G401 (cell line): ENCODE results near the gene STEAP2. TPM values are rescaled to one million over a fixed set of nuclear protein-coding genes. Genes with fewer than 3 reads are reported as not detected.
"Not testable (repeated sequence)": the region's sequence is repeated elsewhere in the genome, so short reads cannot be mapped to it uniquely, and the experiment has no call there.

Experiments
- DNase-seq: peaks from one replicate; pipeline ENCODE4 v3.0.0-alpha.2; 2015; ENCODE audit warnings: low spot score
- in situ Hi-C: cut with HindIII; loops from 2 replicates; pipeline ENCODE4 v1.10.0; 2016; ENCODE audit warnings: low sequenced_read_pairs, mixed read lengths
- total RNA-seq: library from RNA; depleted of rRNA; stranded (reverse); fragments of >200 nt; shearing (Covaris generic); gene quantifications from 2 replicates; pipeline ENCODE4 v1.2.3, GENCODE V29; 2014

Gene STEAP2
- total RNA-seq, 1 experiment from 2014 or later, result 0.10 TPM

DNA sequence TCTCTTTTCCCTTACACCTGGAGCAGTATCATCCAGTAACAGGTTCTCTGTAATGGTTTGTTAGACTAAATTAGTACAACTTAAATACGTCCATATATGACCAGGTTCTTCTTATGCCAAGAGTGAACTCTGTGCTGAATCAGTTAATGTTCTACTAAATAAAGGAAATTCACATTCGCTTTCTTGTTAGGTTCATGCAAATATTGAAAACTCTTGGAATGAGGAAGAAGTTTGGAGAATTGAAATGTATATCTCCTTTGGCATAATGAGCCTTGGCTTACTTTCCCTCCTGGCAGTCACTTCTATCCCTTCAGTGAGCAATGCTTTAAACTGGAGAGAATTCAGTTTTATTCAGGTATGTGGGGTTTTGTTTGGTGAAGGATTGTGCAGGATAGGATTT, 18.1 kb downstream of the STEAP2 start:
- in situ Hi-C loops, result no loop called here
- no peak for DNase-seq

DNA sequence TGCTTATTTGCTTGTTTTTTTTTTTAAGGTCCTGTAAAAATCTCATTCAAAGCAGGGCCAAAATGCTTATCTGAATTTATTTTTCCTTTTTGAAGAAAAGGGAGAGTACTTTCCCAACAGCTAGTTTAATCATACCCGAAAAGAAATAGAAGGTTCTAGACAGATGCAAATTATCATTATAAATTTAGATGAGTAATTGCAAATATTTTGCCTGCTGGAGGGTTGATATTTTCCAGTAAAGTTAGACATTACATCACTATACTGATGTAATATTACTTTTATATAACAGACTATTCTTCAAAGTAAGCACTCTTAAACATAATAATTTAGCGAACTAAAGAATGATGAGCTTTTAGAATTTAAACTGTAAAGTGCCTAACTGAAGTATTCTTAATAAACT, 19.3 kb downstream of the STEAP2 start:
- DNase-seq, result no peak
- in situ Hi-C loops, result no loop called here

DNA sequence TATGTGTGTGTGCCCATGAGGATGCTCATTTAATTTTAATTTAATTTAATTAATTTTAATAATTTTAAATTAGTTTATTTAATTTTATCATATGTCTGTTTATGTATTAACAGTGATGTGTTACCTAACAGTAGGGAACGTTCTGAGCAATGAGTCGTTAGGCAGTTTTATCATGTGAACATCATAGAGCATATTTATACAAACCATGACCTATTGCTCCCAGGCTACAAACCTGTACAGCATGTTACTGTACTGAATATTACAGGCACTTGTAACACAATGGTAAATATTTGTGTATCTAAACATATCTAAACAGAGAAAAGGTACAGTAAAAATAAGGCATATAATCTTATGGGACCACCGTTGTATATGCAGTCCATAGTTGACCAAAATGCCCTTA, 19.8 kb downstream of the STEAP2 start:
- in situ Hi-C loops, result no loop called here
- no peak for DNase-seq

DNA sequence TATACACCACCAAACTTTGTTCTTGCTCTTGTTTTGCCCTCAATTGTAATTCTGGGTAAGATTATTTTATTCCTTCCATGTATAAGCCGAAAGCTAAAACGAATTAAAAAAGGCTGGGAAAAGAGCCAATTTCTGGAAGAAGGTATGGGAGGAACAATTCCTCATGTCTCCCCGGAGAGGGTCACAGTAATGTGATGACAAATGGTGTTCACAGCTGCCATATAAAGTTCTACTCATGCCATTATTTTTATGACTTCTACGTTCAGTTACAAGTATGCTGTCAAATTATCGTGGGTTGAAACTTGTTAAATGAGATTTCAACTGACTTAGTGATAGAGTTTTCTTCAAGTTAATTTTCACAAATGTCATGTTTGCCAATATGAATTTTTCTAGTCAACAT, 20.9 kb downstream of the STEAP2 start:
- DNase-seq, result no peak
- in situ Hi-C loops, result no loop called here

DNA sequence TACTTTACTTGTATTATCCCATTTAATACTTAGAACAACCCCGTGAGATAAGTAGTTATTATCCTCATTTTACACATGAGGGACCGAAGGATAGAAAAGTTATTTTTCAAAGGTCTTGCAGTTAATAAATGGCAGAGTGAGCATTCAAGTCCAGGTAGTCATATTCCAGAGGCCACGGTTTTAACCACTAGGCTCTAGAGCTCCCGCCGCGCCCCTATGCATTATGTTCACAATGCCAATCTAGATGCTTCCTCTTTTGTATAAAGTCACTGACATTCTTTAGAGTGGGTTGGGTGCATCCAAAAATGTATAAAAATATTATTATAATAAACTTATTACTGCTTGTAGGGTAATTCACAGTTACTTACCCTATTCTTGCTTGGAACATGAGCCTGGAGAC, 22.0 kb downstream of the STEAP2 start:
- DNase-seq, result no peak
- in situ Hi-C loops, result no loop called here

DNA sequence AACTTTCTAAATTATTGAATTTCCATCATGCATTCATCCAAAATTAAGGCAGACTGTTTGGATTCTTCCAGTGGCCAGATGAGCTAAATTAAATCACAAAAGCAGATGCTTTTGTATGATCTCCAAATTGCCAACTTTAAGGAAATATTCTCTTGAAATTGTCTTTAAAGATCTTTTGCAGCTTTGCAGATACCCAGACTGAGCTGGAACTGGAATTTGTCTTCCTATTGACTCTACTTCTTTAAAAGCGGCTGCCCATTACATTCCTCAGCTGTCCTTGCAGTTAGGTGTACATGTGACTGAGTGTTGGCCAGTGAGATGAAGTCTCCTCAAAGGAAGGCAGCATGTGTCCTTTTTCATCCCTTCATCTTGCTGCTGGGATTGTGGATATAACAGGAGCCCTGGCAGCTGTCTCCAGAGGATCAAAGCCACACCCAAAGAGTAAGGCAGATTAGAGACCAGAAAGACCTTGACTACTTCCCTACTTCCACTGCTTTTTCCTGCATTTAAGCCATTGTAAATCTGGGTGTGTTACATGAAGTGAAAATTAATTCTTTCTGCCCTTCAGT, 25.3 kb downstream of the STEAP2 start:
- in situ Hi-C loops, result no loop called here
- DNase-seq, result no peak

DNA sequence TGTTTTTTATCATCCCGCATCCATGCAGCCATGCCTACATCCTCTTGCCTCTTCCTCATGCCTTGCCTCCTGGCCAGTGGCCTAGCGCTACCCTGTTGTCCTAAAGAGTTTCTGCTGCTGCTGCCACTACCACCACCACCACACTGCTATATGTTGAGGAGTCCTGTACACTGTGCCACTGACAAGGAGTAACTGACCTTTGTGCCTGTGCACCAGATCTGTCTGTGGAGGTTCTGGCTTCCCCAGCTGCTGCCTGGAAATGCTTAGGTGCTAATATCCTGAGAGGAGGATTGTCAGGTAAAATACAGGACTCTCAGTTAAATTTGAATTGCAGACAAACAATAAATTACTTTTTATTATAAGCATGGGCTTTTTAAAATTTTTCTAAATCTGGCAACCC, 26.5 kb downstream of the STEAP2 start:
- DNase-seq, result no peak
- in situ Hi-C loops, result no loop called here

DNA sequence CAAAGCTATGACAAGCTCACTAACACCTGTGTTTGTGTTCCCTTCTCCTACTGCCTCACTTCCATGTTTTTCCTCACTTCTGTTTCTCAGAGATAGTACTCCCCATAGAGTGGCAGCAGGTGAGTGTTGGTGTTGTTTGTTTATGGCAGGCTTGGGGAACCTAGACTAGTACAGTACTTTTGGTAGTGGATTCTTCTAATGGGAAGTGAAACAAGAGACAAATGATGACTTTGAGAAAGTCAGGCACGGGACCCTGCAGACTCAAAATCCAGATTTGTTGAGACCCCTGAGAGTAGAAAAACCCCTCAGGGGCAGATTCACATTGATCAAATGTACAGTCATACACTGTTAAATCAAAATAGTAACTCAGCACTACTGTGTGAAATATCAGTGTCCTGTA, 27.0 kb downstream of the STEAP2 start:
- DNase-seq, result no peak
- in situ Hi-C loops, result no loop called here

DNA sequence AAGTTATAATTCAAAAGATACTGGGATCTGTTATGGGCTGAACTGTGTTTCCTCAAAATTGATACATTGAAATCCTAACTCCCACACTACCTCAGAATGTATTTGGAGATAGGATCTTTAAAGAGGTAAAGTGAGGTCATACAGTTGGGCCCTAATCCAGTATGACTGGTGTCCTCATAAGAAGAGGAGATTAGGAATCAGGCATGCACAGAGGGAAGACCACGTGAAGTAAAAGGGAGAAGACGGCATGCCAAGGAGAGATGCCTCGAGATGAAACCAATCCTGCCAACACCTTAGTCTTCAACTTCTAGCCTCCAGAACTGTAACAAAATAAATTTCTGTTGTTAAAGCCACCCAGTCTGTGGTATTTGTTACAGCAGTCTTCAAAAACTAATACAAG, 27.5 kb downstream of the STEAP2 start:
- in situ Hi-C loops, result no loop called here

DNA sequence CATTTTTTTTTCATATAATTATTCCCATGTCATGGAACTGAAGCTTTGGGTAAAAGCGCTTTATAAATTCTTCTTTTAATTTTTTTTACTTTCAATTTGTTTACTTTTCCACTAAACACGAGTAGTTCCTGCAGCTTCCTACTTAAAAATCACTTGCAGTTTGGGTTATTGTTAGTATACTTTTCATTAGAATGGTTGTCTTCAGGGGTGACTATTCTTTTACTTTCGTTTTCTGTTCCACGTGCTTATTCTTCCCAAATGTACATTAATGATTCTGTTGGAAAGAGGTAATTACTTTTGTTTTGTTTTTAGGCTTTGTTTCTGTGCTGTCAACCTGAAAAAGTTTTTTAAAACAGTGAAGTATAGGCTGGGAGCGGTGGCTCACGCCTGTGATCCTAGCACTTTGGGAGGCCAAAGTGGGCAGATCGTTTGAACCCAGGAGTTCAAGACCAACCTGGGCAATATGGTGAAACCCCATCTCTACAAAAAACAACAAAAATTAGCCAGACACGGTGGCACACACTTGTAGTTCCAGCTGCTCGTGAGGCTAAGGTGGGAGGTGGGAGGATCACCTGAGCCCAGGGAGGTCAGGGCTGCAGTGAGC, 28.2 kb downstream of the STEAP2 start:
- in situ Hi-C loops, result no loop called here
- no peak for DNase-seq

More for the DNA sequence above, 27.5 kb downstream of the STEAP2 start:
- DNase-seq, result no peak

DNA sequence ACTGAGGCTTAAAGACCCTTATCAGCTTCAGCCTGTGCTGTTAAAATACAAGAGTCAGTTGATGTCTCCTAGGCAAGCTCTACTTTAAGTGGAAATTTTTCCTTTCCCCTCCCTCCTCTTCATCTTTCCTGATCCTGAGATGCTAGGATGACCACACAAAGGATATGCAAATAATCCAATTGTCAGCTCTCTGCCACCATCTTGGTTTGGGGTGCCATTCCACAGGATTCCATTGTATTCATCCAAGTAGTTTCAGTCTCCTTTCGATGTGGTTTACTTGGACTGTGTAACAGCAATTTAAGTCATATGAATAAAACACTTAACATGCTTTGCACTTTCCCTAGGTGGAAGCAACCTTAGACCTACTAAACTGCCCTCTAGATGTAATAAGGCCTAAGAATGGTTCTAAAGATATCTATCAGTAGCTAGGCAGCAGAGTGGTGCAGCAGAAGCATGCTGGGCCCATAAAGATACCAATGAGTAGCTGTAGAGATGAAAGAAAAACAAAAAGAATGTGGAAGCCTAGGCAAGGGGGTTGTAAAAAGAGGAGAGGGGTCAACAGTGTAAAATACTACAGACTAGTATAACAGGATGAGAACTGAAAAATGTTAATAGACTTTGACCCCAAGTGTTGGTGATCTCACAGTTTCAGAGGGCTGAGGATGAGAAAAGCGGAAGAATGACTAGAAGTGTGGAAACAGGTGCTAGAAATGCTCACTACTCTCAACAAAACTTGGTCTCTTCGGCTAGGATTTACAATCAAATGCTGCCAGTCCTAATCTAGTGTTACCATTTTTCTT, 31.0 kb downstream of the STEAP2 start:
- DNase-seq, result no peak
- in situ Hi-C loops, result no loop called here

DNA sequence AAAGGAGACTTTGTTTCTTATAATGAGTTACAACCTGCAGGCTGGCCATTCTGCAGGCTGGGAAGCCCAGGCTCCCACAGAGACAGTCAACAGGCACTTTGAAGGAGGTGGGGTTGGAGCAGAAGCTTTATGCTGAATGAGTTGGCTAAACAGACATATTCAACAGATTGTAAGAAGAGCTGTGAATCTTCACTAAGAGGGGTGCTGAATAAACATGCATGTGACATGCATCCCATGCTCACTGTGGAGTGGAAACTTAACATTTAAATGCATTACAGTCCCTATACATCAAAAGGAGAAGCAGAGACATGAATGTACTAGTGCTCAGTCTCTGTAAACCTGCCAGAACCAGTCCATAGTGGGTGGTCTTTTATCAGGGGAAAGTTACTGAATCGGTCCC, 32.0 kb downstream of the STEAP2 start:
- DNase-seq, result no peak
- in situ Hi-C loops, result no loop called here

DNA sequence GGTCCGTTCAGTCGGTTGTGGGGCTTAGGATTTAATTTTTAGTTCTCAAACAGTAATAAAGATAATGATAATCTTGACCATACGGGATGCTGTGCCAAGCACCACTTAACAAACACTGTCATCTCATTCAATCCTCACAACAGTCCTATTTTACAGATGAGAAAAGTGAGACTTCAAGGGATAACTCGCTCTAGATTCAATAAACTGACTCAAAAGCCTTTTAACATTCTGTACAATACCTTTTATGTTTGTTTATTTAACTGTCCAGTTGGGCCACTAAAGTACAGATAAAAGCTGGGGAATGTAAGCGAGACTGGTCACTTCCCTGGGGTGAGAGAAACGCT, 33.0 kb downstream of the STEAP2 start:
- in situ Hi-C loops, result no loop called here

DNA sequence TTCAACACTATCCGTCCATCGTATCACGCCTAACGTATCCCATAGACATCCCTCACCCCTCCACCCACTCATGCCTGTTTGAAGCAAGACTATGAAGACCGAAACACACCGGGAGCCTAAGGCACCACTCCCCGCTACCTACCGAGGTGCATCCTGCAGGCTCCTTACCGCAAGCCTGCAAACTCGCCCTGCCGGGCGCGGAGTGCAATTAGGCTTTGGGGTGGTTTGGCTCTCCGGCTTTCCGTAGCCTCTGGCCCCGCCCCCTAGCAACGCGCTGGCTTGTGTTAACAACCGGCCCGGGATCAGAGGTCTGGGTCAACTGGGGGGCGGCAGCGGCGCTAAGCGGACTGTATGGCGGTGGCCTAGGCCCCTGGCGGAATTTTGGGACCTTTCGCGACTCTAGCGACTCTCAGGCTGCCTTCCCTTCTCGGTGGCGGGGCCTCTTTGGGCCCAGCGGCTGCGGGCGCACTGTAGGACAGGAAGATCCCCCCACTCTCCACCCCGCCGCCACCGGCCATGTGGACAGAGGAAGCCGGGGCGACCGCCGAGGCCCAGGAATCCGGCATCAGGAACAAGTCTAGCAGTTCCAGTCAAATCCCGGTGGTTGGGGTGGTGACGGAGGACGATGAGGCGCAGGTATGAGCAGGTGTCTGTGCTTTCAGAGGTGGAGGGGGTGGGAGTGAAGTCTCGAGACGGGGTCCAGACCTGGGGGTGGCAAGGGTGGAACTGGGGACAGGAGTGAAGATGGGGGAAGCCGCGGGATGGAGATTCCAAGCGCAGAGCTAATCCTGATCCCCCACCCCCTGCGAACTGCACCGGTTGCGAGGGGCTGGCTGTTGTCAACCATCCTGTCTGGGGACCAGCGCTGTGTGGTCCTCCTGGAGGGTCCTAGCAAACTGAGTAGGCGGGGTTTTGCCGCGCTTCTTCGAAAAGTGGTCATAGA, 33.6 kb downstream of the STEAP2 start, which contains the start of gene CFAP69:
TSS of gene CFAP69 (plus strand) at position 266 of the 943 bp plus-strand sequence. CDS start at position 517, 251 bp downstream.
- in situ Hi-C loops, result no loop called here
- peak; percentile 90 for DNase-seq

More for the DNA sequence above, 33.0 kb downstream of the STEAP2 start:
- no peak for DNase-seq

DNA sequence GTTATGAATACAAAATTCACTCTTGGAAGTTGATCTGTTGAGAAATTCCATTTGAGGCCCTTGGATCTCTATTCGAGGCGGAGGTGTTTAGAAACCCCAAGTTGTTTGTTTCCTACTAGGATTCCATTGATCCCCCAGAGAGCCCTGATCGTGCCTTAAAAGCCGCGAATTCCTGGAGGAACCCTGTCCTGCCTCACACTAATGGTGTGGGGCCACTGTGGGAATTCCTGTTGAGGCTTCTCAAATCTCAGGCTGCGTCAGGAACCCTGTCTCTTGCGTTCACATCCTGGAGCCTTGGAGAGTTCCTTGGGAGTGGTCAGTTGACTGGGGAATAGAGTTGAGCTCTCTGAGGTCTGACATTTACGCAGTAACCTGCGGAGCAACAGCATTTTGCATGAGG, 34.6 kb downstream of the STEAP2 start:
- DNase-seq, result no peak
- in situ Hi-C loops, result no loop called here

DNA sequence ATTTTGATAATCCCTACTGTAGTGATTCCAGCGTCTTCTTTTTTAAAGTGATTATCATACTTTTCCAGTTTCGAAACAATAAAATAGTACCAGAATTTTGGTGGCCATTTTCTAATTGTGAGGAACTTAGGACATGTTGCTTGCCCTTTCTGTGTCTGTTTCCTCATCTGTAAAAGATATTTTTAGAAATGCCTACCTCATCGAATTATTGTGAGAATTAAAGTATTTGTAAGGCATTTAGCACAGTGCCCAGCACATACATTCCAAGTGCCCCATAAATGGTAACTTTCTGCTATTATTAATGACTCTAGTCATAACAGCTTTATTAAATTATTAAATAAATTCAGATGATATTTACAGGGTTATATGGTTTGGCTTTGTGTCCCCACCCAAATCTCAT, 37.2 kb downstream of the STEAP2 start:
- DNase-seq, result no peak
- in situ Hi-C loops, result no loop called here

DNA sequence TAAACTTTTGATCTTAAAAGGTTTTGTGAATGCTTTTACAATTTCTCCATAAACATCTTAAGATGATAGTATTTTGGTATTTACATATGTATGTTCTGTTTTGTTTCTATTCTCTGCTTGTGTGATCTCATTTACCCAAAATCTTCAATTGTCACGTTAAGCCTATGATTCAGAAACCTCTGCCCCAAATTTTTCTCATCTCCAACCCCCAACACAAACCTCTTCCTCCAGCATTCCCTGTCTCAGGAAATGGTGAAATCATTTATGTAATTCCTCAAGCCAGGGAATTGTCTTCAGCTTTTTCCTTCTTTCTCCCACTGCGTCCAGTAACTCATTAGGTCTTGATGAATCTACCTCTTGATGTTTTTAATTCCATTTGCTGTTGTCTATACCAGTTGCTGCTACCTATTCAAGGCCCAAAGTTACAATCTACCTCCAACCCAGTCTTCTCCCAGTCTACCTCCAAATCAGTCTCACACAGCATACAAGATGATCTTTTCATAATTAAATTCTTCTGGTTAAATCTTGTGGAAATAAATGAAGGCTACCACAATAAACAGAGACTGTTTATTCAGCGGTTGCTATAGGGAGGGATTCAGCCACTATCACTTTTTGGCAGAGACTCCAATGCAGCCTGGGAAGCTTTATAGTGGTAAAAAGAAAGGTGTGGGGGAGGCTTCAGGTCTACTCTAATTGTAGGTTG, 39.2 kb downstream of the STEAP2 start:
- DNase-seq, result no peak
- in situ Hi-C loops, result no loop called here

DNA sequence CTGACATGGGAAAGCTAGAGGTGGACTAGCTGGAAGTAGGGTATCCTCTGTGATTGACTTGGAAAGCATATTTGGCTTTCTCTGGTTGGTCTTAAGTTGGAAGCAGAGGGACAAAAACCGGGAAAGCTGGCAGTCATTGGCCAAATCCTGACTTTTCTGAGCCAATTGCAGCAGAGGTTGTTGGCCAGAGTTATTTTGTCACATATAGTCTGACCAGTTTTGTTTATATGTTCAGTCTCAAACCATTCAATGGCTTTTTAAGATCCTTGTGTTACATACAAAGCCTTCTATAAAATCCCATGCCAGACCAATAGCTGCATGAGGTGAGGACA, 39.7 kb downstream of the STEAP2 start:
- in situ Hi-C loops, result no loop called here
- DNase-seq, result no peak

DNA sequence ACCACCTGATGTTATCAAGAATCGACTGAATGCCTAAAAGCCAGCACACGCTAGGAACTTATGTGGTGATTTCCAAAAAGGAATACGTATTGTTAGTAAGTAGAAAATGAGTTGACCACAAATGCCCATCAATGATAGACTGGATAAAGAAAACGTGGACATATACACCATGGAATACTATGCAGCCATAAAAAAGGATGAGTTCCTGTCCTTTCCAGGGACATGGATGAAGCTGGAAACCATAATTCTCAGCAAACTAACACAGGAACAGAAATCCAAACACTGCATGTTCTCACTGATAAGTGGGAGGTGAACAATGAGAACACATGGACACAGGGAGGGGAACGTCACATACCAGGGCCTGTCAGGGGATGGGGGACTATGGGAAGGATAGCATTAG, 44.5 kb downstream of the STEAP2 start:
- DNase-seq, in situ Hi-C loops: not testable (repeated sequence)
